Fibroblast of skin of abdomen (primary cell): ENCODE data around the gene SCAMP5.

Source experiments
- DNase-seq: peaks from one replicate; pipeline ENCODE4 v3.0.0-alpha.2; 2013

Gene SCAMP5

DNA sequence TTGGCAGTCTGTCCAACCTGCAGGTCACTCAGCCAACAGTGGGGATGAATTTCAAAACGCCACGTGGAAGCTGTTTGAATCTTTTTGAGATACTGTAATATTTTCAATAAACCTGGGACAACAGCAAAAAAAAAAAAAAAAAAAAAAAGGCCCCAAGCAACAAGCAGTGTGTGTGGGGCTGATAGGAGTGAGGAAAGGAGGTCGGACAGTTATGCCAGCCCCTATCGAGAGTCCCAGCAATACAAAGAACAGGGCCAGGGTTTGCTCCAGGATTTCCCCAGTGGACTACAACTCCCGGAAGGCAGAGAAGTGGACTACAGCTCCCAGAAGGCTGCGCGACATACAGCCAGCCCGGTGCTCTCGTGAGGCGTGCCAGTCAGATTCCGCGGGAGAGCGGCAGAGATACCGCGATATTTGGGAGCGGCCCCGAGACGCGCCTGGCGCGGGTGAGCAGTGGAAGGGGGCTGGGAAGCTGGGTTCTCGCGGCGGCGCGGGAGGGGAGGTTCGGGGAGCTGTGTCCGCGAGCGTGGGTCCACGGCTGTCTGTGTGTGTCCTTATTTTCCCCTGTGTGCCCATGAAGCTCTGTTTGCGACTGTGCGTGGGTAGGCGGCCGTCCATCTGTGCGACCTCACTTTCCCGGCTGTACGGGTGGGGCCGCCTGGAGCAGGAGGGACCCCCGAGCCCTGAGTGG, 28.0 kb downstream of the SCAMP5 start, which contains the start of gene PPCDC:
PPCDC (plus strand) TSS at position 410 of the 691 bp plus-strand sequence. CDS start 4,729 bp downstream, outside the sequence.
- DNase-seq, result peak; percentile 96

DNA sequence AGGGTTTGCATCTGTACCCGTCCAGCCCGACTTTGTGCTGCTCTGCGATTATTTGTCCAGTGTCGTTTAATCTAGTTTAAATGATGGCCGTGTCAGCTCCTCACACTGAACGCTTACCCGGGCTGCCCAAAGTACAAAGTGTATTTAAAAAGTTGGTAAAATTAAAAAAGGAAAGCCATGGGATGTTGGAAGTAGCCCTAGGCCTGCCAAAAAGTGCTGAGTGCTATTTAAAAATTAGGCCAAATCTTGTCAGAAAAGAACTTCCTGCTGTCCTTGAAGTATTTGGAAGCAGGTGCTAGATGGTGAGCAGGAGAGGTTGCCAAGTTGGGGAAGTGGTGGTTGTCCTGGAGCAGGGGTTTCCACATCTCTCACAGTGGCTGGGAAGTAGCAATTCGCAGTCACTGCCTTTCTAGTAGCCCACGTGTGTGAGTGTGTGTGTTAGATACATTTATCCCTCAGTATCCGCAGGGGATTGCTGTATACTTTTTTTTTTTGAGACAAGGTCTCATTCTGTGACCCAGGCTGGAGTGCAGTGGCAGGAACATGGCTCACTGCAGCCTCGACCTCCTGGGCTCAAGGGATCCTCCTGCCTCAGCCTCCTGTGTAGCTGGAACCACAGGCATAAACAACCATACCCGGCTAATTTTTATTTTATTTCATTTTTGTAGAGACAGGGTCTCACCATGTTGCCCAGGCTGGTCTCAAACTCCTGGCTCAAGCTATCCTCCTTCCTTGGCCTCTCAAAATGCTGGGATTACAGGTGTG, 28.7 kb downstream of the SCAMP5 start:
- DNase-seq, result no peak

DNA sequence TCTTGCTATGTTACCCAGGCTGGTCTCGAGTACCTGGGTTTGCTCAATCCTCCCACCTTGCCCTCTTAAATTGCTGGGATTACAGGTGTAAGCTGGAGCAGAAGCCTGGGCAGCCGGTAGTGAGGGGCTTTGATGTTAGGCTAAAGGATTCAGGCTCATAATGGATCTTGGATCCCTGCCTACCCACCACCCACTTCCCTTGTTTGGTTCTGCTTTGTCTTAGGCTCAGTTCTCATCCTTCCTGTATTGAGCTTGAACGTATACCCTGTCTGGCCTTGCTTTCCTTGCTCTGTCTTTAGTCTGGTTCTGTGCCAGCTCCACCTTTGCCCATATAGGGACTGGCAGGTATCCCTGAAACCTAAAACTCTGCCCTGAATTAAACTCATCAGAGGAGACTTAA, 29.7 kb downstream of the SCAMP5 start:
- DNase-seq, result no peak

DNA sequence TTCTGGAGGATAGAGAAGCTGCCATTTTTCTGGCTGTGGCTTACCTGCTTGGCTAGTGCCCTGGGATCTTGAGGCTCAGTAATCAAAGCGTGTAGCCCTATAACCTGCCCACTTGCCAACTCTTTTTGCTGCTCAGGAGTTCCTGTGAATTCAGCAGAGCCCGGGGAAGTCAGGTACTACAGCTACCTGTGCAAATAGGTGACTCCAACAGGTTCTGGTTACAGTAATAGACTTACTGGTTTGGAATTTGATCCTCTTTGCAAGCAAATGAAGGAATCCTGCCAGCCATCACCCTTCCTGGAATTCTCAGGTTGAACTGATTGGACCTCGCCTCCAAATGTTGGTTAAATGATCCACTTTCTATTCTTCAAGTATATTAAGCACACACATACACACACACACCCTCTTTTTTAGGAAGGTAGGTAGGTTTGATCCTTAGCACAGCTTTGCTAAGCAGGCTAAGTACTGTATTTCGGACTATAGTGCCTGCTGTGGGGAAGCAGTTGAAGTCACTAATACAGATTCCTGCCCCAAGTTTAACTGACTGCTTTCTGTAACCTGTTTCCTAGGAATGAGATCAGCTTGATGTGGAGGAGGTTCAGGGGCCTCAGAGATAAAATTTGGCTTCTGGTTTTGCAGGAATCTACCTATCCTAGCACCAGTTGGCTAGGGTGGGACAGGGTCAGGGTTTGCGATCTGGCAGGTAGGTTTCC, 30.3 kb downstream of the SCAMP5 start:
- DNase-seq, result no peak

DNA sequence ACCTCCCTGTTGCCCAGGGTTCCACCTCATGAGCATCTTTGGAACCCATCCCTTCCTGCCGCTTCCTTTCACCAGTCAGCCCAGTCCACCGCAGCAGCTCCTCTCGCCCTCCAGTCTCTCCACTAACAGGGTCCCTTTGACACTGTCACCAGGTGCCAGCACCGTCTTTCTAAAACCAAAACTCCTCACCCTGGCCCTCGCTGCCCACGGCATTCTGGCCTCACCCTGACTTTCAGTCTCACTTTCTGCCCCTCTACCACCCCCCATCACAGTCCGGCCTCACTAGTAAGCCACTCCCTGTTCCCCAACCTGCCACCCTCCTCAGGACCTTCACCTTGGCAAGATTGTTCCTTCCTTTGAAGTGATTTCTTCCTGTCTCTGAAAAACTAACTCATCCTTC, 32.2 kb downstream of the SCAMP5 start:
- DNase-seq, result no peak

DNA sequence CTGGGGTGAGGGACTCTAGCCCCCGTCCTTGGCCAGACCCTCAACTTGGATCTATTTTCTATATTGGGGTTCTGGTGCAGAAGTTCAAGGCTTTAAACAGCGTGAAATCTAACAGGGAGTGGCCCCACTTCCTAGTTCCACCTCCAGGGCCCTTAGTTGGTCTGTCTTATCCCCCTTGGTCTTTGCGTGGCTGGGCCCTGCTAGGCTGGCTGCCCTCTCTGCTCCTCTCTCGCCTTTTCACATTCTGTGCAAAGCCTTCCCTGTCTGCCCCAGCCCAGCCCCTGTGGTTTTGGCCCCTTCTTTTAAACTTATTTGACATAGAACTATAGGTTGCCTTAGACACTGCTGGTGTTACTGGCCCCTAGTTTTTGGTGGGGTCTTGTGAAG, 33.6 kb downstream of the SCAMP5 start:
- no peak for DNase-seq

DNA sequence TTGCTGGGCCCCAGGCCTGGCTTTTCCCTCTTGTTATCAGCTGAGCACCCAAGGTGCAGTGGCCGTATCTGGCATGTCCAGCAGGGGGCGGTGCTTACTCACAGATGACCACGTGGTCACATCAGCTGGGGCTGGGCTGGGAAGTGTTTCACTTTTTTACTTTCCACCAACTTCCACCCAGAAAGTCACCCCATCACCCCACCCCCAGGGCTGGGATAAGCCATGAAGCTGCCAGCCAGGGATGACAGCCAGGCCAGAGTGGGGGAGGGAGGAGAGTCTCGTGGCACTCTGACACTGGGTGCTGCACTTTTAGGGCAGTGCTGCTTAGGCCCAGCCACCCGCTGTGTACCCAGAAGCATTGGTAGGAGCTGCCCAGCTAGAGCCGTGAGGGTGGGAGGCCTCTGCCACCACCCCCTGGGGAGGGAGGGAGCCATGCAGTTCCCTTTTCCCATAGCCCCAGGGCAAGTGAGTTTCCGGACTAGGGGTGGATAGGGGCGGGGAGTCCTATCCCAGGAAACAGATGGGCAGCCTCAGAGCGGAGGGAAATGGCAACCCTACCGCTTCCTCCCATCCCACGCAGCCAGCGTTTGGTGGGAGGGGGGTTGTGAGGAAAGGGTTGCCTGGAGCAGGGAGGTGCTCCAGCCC, 34.1 kb downstream of the SCAMP5 start:
- DNase-seq, result peak; percentile 82

DNA sequence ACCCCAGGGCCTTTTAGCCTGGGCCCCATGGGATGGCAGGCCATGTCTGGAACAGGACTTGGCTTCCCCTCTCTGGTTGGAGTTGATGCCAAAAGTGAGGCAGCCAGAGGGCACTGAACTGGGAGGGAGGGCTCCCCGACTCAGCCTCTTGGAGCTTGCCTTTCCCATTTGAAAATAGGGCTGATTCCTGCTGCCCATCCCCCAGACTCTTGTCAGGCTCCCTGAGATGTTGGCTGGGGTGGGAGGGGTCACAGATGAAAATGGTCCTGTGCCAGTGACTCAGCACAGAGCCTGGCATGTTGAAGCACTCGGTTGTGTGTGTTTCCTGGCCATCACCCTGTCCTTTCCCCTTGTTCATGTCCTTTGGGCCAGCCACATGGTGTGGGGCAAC, 34.7 kb downstream of the SCAMP5 start:
- no peak for DNase-seq

DNA sequence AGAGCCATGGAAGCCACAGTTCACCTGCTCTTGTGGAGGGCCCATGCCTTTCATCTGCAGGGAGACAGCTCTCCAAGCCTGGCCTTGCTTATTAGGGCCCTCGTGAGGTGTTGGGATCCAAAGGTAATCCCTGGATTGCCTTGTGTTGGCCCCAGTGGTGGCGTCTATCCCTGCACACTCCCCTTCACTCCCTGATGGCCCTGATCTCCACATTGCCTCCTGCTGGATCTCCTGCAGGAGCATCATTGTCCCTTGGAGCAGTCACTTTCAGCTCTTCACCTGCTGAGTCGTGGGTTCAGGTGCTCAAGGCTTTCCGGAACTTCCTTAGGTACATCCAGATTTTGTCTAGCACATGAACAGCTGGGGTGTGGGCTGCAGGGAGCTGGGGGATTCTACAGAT, 35.1 kb downstream of the SCAMP5 start:
- DNase-seq, result no peak

DNA sequence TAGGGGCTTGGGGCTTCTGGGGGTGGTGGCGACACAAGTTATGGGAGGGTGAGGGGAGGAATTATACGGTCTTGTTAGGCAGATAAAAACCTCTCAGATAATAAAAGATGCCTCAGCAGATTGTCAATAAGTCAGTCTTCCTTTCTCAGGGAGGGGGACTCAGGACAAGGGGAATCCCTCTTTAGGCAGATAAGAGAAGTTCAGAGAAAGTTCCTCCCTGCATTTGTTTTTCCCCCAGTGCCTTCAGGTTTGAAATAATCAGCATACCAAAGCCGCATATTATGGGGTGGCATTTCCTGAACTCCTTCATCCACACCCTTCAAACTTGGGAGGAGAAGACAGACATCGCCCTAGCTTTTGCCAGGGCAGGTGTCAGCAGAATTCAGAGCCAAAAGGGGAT, 36.5 kb downstream of the SCAMP5 start:
- DNase-seq, result no peak

DNA sequence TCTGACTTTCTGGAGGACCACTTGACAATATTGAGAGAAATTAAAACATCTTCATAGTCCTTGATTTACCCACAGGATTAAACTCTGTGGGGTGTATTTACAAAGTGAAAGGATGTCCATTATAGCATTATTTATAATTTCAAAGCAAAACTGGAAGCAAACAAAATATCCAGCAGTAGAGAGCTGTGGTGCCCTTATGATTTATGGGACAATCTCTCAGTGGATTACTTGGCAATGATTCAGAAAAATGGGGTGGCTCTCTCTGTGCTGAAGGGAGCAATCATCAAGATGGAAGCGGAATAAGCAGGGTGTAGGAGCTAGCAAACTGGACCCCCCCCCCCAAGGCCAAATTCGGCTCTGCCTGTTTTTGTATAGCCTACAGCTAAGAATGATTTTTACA, 37.0 kb downstream of the SCAMP5 start:
- DNase-seq, result no peak

DNA sequence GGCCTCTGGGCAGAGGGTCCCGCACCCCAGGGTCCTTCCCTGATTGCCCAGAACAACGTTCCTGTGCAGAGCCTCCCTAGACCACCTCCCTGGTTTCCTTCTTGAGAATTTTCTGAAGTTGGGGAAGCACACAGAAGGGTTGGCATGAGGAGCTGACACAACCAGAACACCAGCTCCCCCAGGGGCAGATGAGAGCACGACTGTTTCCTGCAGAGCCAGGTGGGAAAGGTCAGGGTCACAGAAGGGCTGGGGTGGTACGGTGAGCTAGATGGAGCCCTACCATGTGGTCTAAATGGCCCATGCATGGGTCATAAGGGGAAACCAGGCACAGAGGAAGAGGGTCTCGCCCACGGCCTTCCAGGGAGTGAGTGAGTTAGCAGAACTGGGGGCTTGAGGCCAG, 38.4 kb downstream of the SCAMP5 start:
- no peak for DNase-seq

DNA sequence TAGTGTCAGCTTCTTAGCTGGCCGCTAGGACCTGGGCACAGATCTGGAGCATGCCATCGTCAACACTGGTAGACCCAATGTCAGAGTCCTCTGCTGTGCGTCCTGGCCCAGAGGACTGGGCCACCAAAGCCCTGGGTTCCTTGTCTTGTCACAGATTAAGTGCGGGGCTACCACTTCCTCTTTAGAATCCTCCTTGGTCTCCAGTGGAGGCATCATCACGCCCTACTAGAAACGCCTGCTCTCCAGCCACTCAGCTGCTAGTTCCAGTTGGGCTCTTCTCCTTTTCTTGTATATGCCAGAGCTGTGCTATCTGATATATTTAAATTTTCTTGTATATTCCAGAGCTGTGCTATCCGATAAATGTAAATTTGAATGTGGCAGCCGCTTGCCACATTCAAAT, 39.3 kb downstream of the SCAMP5 start:
- DNase-seq, result no peak

DNA sequence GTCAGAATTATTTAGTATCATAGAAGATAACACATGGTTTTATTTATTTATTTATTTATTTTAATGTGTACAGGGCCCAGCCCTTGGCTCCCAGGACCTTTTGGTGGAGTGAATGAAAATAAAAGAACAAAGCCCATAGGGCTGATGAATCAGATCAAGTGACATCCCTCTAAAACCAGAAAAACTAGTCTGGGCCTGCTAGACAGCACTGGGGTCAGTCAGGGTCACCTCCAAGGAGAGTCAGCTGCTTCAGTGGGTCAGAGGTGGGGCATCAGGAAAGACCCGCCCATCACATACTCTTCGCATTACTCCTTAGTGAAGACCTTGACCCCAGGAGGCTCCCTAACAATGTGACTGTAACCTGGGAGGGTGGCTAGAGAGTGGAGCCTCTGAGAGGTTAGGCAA, 40.9 kb downstream of the SCAMP5 start:
- DNase-seq, result no peak

DNA sequence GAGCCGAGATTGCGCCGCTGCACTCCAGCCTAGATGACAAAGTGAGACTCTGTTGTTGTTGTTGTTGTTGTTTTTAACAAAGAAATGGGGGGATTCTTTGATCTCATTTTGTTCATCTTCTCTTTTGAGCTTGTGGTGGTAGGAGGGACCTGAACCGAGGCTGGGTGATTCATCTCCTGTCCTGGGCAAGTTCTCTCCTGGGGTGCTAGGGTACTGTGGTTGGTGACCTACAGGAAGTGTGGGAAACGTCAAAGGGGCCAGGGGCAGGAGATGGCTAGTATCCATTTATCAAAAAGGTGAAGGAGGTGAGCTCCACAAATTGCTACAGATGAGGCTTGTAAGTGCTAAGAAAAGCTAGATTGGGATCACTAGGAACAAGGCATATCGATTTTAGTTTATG, 42.3 kb downstream of the SCAMP5 start:
- DNase-seq, result no peak

DNA sequence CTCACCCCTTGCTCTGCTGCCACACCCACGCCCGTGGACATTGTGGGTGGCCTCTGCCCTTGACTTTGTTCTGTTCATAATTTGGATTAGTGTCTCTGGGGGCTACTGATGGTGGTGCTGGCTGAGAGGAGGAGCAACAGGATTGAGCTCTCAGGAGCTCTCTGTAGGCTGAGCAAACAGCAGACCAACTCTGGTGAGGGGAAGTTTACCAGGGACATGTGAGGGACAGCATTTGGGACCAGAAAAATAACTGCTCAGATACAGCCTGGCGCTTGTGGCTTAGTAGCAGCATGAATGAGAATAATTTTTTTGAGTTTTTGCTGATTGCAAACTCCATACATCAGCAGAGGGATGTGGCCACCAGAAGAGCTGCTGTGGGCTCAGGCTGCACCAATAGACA, 42.9 kb downstream of the SCAMP5 start:
- DNase-seq, result no peak

DNA sequence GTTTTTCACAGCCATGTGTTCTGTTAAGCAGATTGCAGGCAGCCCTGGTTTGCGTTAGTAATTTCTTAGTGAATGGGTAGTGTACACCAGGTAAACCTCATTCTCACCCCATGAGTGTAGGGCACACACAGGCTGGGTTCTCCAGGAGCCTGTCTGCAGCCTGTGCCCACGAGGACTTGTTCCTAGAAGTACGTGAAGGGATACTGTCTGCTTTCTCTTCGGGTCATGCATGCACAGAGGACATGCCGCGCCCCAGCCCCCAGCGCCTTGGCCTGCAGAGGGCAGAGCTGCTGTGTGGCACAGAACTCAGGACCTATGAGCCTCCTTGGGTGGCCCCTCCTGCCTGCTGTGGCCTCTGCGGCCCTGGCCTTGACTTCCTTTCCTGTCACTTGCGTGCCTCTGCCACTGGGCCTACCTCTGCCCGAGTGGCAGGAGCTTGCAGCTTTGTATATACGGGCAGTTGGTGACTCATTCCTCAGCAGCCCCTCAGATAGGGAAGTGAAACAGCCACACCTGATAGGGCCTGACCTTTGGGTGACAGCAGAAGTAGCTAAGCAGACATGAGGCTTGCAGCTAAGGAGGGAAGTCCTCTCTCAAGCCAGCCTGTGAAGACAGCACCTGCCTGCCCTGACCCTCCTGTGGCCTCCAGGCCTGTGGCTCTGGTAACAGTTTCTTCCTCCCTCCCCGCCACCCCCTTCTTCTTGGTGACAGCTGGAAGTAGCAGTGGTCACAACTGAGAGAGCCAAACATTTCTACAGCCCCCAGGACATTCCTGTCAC, 47.6 kb downstream of the SCAMP5 start:
- no peak for DNase-seq

DNA sequence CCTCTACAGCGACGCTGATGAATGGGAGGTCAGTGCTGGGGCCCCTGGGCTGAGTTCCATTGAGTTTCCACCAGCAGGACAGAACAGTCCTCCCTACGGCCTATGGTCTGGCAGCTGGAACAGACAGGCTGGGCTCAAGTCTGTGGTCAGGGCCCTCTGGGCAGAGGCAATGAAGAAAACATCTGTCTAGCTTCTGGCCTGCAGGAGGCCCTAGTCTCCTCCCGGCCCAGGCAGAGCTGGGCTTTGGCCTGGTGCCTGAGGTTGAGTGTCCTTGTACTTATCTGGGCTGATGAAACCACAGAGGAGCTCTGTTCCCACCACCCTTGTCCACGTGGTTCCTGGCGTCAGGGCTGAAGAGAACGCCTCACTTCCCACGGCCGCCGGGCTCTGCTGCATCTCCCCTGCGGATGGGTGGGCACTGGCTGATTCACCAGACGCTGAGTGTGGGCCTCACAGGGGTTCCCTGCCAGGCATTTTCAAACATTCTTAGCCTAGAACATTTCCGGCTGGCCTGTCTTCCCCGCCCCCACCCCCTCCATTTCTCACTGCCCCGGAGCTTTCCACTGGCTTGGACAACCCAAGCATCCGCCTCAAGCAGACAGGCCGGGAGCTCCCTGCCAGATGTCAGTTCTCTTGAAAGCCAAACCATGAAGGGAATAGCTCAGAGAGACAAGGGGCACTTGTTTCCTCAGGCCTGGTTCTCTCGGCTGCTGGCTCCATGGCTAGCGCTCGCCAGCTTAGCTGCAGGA, 48.3 kb downstream of the SCAMP5 start:
- peak; percentile 98 for DNase-seq

DNA sequence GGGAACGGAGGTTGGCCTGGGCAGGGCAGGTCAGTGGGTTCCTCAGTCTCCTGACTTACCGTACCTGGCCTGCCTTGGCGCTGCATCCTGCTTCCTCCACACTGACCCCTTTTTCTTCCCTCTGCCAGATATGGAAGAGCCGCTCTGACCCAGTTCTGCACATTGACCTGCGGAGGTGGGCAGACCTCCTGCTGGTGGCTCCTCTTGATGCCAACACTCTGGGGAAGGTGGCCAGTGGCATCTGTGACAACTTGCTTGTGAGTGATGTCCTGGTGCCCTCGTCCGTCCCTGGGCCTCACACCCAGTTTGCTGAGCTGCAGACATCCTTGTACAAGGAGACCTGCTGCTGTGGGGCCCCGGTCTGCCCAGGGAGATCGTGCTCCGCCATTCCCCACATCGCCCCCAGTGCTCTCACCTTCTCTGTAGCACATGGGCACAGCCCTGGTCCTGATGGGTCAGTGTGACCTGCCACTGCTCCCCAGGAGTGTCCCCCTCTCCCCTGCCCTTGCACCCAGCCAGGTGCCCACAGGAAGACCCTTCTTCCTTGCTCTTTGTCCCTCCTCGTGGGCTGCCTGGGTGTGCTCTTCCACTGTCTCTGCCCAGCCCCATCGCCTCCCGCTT, 49.0 kb downstream of the SCAMP5 start:
- no peak for DNase-seq

DNA sequence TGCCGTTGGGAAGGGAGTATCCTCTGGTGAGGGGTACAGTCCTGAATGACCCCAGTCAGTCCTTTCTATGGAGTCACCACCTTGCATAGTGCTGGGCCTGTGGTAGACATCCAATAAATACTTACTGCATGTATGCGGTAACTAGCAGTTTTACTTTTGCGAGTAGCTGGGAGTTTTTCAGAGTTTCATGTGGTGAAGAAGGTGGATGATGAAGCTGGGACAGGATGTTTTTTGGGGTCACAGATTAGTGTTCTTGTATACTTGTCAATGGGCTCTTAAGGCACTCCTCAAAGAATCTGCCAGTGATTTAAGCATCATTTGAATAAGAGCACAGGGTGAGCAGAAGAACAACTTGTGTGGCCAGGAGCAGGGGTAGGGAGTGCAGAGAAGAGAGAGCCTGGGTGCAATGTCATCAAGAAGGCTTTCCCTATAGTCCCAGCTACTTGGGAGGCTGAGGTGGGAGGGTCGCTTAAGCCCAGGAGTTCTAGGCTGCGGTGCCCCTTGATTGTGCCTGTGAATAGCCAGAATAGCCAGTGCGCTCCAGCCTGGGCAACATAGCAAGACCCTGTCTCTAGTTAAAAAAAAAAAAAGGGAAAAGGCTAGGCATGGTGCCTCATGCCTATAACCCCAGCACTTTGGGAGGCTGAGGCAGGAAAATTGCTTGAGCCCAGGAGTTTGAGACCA, 50.1 kb downstream of the SCAMP5 start:
- DNase-seq, result no peak

DNA sequence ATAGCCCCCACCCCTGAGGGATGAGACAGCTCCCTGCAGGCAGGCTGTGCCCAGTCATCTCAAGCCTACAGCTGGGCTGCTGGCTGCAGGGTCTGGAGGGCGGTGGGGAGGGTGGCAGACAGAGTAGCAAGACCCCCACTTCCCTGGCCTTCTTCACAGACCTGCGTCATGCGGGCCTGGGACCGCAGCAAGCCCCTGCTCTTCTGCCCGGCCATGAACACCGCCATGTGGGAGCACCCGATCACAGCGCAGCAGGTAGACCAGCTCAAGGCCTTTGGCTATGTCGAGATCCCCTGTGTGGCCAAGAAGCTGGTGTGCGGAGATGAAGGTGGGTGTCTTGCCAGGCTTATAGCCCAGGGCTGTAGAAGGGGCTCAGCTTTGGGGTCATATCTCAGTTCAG, 53.0 kb downstream of the SCAMP5 start:
- no peak for DNase-seq
